Naive thymus-derived CD4-positive, alpha-beta T cell (primary cell): ENCODE measurements around the gene AGTPBP1. TPM values are rescaled to one million over a fixed set of nuclear protein-coding genes. Genes with fewer than 3 reads are reported as not detected.

Experiments
- ATAC-seq: fragments of 150-1000 bp; cut with Tn5 transposase; 2 replicates; pipeline ENCODE4 v1.10.0; 2021; ENCODE audit warnings: mild to moderate bottlenecking, moderate library complexity
- CTCF ChIA-PET: fragments of 350-600 bp; sonication (Branson Sonifier 250); formaldehyde crosslinking; loops from one replicate; lab custom pipeline; 2021; ENCODE audit warnings: antibody characterized with exemption; lab: Charles Lee
- POLR2A ChIA-PET: fragments of 350-600 bp; sonication (Branson Sonifier 250); formaldehyde crosslinking; loops from one replicate; lab custom pipeline; 2021; ENCODE audit warnings: antibody characterized with exemption, inconsistent platforms; lab: Charles Lee
- DNase-seq, 9 donors: peaks; one replicate each; pipeline versions ENCODE4 v3.0.0 to v3.0.0-alpha.2; 2020 to 2022; ENCODE audit warnings: mixed read lengths in 1 of 9
- H3K27ac ChIP-seq: one replicate; pipeline ENCODE4 v1.7.0; 2013; ENCODE audit warnings: mild to moderate bottlenecking, low read depth, low read length, moderate library complexity
- H3K27me3 ChIP-seq, 2 donors: one replicate each; pipeline ENCODE4 v1.7.0; 2013; ENCODE audit warnings: low read length in 2 of 2, mild to moderate bottlenecking in 2 of 2, moderate library complexity in 2 of 2; ENCODE audit not compliant: control insufficient read depth in 2 of 2, insufficient read depth in 2 of 2
- H3K36me3 ChIP-seq, 3 experiments: 1 replicate in 2 of 3; 2 replicates in 1 of 3; pipeline ENCODE4 v1.7.0; 2013; ENCODE audit warnings: low read length in 3 of 3, mild to moderate bottlenecking in 3 of 3, moderate library complexity in 1 of 3; ENCODE audit not compliant: insufficient read depth in 3 of 3, control insufficient read depth in 2 of 3
- H3K4me1 ChIP-seq, 2 donors: one replicate each; pipeline ENCODE4 v1.7.0; 2013; ENCODE audit warnings: low read length in 2 of 2, mild to moderate bottlenecking in 2 of 2, moderate library complexity in 1 of 2; ENCODE audit not compliant: control insufficient read depth in 2 of 2, insufficient read depth in 2 of 2
- H3K4me3 ChIP-seq: 2 replicates; pipeline ENCODE4 v1.7.0; 2013; ENCODE audit warnings: mild to moderate bottlenecking, low read length
- H3K9me3 ChIP-seq, 3 experiments: 1 replicate in 2 of 3; 2 replicates in 1 of 3; pipeline ENCODE4 v1.7.0; 2013; ENCODE audit warnings: low read length in 3 of 3; ENCODE audit not compliant: control insufficient read depth in 2 of 3
- H3K27ac Mint-ChIP-seq, 9 donors: one replicate each; pipeline ENCODE4 v1.8.0; 2020 to 2022; ENCODE audit warnings: mixed read lengths in 9 of 9, mild to moderate bottlenecking in 8 of 9, moderate library complexity in 5 of 9, inconsistent platforms in 2 of 9
- H3K27me3 Mint-ChIP-seq, 5 donors: one replicate each; pipeline ENCODE4 v1.8.0; 2021 to 2022; ENCODE audit warnings: mixed read lengths in 5 of 5, mild to moderate bottlenecking in 1 of 5
- H3K36me3 Mint-ChIP-seq, 5 donors: one replicate each; pipeline ENCODE4 v1.8.0; 2020 to 2022; ENCODE audit warnings: mixed read lengths in 5 of 5, mild to moderate bottlenecking in 3 of 5, inconsistent platforms in 1 of 5
- H3K4me1 Mint-ChIP-seq, 7 donors: one replicate each; pipeline ENCODE4 v1.8.0; 2020 to 2022; ENCODE audit warnings: mixed read lengths in 7 of 7, mild to moderate bottlenecking in 3 of 7, inconsistent platforms in 1 of 7
- H3K4me3 Mint-ChIP-seq, 10 donors: one replicate each; pipeline ENCODE4 v1.8.0; 2020 to 2022; ENCODE audit warnings: mild to moderate bottlenecking in 10 of 10, mixed read lengths in 10 of 10, moderate library complexity in 6 of 10, inconsistent platforms in 2 of 10
- H3K9me3 Mint-ChIP-seq, 11 donors: one replicate each; pipeline ENCODE4 v1.8.0; 2020 to 2022; ENCODE audit warnings: mixed read lengths in 11 of 11, mild to moderate bottlenecking in 4 of 11, inconsistent platforms in 1 of 11, moderate library complexity in 1 of 11
- intact Hi-C, 2 donors: fragments of 100-400 bp; cut with micrococcal nuclease; formaldehyde crosslinking; loops; one replicate each; pipeline ENCODE4 v1.15.1; 2023
- polyA plus RNA-seq, 2 donors: library from polyadenylated mRNA; unstranded; fragments of 300-500 nt; fragmentation: Illumina TruSeq; gene quantifications; one replicate each; pipeline ENCODE4 v1.2.3, GENCODE V29; 2021
- total RNA-seq, 6 experiments: library from RNA in 5 of 6; stranded (reverse) in 5 of 6; gene quantifications; 1 replicate in 5 of 6; 2 replicates in 1 of 6; pipeline ENCODE4 v1.2.3 and lab custom pipeline; 2021 to 2026

Gene AGTPBP1
- total and polyA plus RNA-seq, 7 experiments from 2014 or later: 28.2 to 85.7 (median 44.6) TPM

GRCh38 chr9:85536514-85536913, 205.2 kb downstream of the AGTPBP1 start:
- Mint-ChIP-seq H3K4me1 (no peaks in the 10 kb centered on the region), H3K27me3 (no peaks in the 10 kb centered on the region), H3K9me3 (no peaks in the 10 kb centered on the region), H3K36me3 (peaks cover 0 to 5% (median 0%) of the 10 kb centered on the region in 5 donors), H3K27ac (no peak overlapping the region), H3K4me3 (no peak overlapping the region)
- Histone ChIP-seq H3K27me3 (no peaks in the 10 kb centered on the region), H3K9me3 (no peaks in the 10 kb centered on the region), H3K36me3 (no peaks in the 10 kb centered on the region), H3K4me1 (no peaks in the 10 kb centered on the region), H3K4me3 (no peak overlapping the region), H3K27ac (no peak overlapping the region)
- DNase-seq (no peak), ATAC-seq (no peak)
- CTCF ChIA-PET: no interaction called here
- POLR2A ChIA-PET: interaction anchor here (0.7 kb wide), 1 partner anchor 24 kb away, joined by 4 read pairs; no protein-coding TSS in a partner anchor
- intact Hi-C loops: no loop called here

GRCh38 chr9:85536076-85536475, 205.7 kb downstream of the AGTPBP1 start:
- Mint-ChIP-seq H3K4me3 (no peak overlapping the region), H3K27me3 (no peaks in the 10 kb centered on the region), H3K4me1 (no peaks in the 10 kb centered on the region), H3K9me3 (no peaks in the 10 kb centered on the region), H3K36me3 (peaks cover 0 to 5% (median 0%) of the 10 kb centered on the region in 5 donors), H3K27ac (no peak overlapping the region)
- H3K27ac ChIP-seq: no peak overlapping the region
- H3K4me3 ChIP-seq: no peak overlapping the region
- ChIA-PET POLR2A (interaction anchor here (0.7 kb wide), 1 partner anchor 24 kb away, joined by 4 read pairs; no protein-coding TSS in a partner anchor), CTCF (no interaction called here)
- H3K9me3 ChIP-seq: no peaks in the 10 kb centered on the region
- intact Hi-C loops: no loop called here
- no peaks in the 10 kb centered on the region for H3K36me3 ChIP-seq
- ATAC-seq (no peak), DNase-seq (no peak)
- no peaks in the 10 kb centered on the region for H3K27me3 ChIP-seq
- no peaks in the 10 kb centered on the region for H3K4me1 ChIP-seq

GRCh38 chr9:85534340-85534739, 207.4 kb downstream of the AGTPBP1 start:
- Histone ChIP-seq H3K27me3 (no peaks in the 10 kb centered on the region), H3K4me3 (no peak overlapping the region), H3K9me3 (no peaks in the 10 kb centered on the region), H3K27ac (no peak overlapping the region), H3K4me1 (no peaks in the 10 kb centered on the region), H3K36me3 (no peaks in the 10 kb centered on the region)
- Mint-ChIP-seq H3K27ac (no peak overlapping the region), H3K4me1 (no peaks in the 10 kb centered on the region), H3K36me3 (peaks cover 0 to 5% (median 0%) of the 10 kb centered on the region in 5 donors), H3K9me3 (peaks cover 0 to under 1% (median 0%) of the 10 kb centered on the region in 11 donors), H3K4me3 (no peak overlapping the region), H3K27me3 (peaks cover 0 to under 1% (median 0%) of the 10 kb centered on the region in 5 donors)
- DNase-seq (no peak), ATAC-seq (peak; percentile 57)
- ChIA-PET CTCF (no interaction called here), POLR2A (no interaction called here)
- intact Hi-C loops: no loop called here

- H3K4me3 ChIP-seq: no peak overlapping the region
- intact Hi-C loops: no loop called here
- Mint-ChIP-seq H3K36me3 (peaks cover 0 to 5% (median 0%) of the 10 kb centered on the region in 5 donors), H3K9me3 (peaks cover 0 to 3% (median 0%) of the 10 kb centered on the region in 11 donors), H3K27me3 (peaks cover 0 to 5% (median 0%) of the 10 kb centered on the region in 5 donors), H3K4me1 (no peaks in the 10 kb centered on the region), H3K4me3 (no peak overlapping the region), H3K27ac (no peak overlapping the region)
- H3K9me3 ChIP-seq: no peaks in the 10 kb centered on the region
- DNase-seq (no peak), ATAC-seq (peak; percentile 16)
- no peaks in the 10 kb centered on the region for H3K4me1 ChIP-seq
- ChIA-PET POLR2A (no interaction called here), CTCF (no interaction called here)
- no peaks in the 10 kb centered on the region for H3K36me3 ChIP-seq
- H3K27me3 ChIP-seq: no peaks in the 10 kb centered on the region
- H3K27ac ChIP-seq: no peak overlapping the region
Measured at GRCh38 chr9:85533538-85533937, 208.2 kb downstream of the AGTPBP1 start.

- ATAC-seq: no peak
- Mint-ChIP-seq H3K4me3 (no peak overlapping the region), H3K9me3 (peaks cover 0 to 3% (median 0%) of the 10 kb centered on the region in 11 donors), H3K4me1 (peaks cover 0 to 4% (median 0%) of the 10 kb centered on the region in 7 donors), H3K27me3 (peaks cover under 1 to 13% (median 5%) of the 10 kb centered on the region in 5 donors), H3K27ac (no peak overlapping the region), H3K36me3 (peaks cover 0 to 5% (median 0%) of the 10 kb centered on the region in 5 donors)
- ChIA-PET POLR2A (no interaction called here), CTCF (no interaction called here)
- no peak for DNase-seq
- no peaks in the 10 kb centered on the region for H3K27me3 ChIP-seq
- no peaks in the 10 kb centered on the region for H3K9me3 ChIP-seq
- H3K4me1 ChIP-seq: no peaks in the 10 kb centered on the region
- no peaks in the 10 kb centered on the region for H3K36me3 ChIP-seq
- no peak overlapping the region for H3K27ac ChIP-seq
- intact Hi-C loops: no loop called here
- no peak overlapping the region for H3K4me3 ChIP-seq
Measured at GRCh38 chr9:85530721-85531120, 211.0 kb downstream of the AGTPBP1 start.

GRCh38 chr9:85528607-85529006, 213.1 kb downstream of the AGTPBP1 start:
- intact Hi-C loops: no loop called here
- POLR2A ChIA-PET: no interaction called here
- no peak overlapping the region for H3K4me3 ChIP-seq

GRCh38 chr9:85528142-85528541, 213.6 kb downstream of the AGTPBP1 start:
- no peak overlapping the region for H3K4me3 ChIP-seq
- Mint-ChIP-seq H3K27ac (no peak overlapping the region), H3K4me1 (peaks cover 0 to 4% (median 0%) of the 10 kb centered on the region in 7 donors), H3K4me3 (no peak overlapping the region), H3K9me3 (peaks cover 0 to 5% (median 0%) of the 10 kb centered on the region in 11 donors), H3K27me3 (peaks cover 13 to 28% (median 24%) of the 10 kb centered on the region in 5 donors), H3K36me3 (no peaks in the 10 kb centered on the region)
- ChIA-PET CTCF (no interaction called here), POLR2A (no interaction called here)
- no peaks in the 10 kb centered on the region for H3K4me1 ChIP-seq
- ATAC-seq (no peak), DNase-seq (no peak)
- H3K27me3 ChIP-seq: no peaks in the 10 kb centered on the region
- no peak overlapping the region for H3K27ac ChIP-seq
- H3K36me3 ChIP-seq: no peaks in the 10 kb centered on the region
- no peaks in the 10 kb centered on the region for H3K9me3 ChIP-seq
- intact Hi-C loops: no loop called here

More at GRCh38 chr9:85528607-85529006, 213.1 kb downstream of the AGTPBP1 start:
- no peak overlapping the region for H3K27ac Mint-ChIP-seq
- ATAC-seq (no peak), DNase-seq (no peak)
- H3K27me3 ChIP-seq: no peaks in the 10 kb centered on the region
- H3K4me3 Mint-ChIP-seq: no peak overlapping the region
- no peaks in the 10 kb centered on the region for H3K36me3 ChIP-seq
- H3K4me1 ChIP-seq: no peaks in the 10 kb centered on the region
- H3K9me3 Mint-ChIP-seq: peaks cover 0 to 5% (median 0%) of the 10 kb centered on the region in 11 donors
- H3K36me3 Mint-ChIP-seq: no peaks in the 10 kb centered on the region
- peaks cover 0 to 4% (median 0%) of the 10 kb centered on the region in 7 donors for H3K4me1 Mint-ChIP-seq
- H3K9me3 ChIP-seq: no peaks in the 10 kb centered on the region
- H3K27ac ChIP-seq: no peak overlapping the region
- H3K27me3 Mint-ChIP-seq: peaks cover 13 to 27% (median 20%) of the 10 kb centered on the region in 5 donors
- CTCF ChIA-PET: no interaction called here
